PFSK-1 (cell line): ENCODE measurements around the gene CTRB1.

Experiments
- FOXP2 ChIP-seq: optimal IDR thresholded peaks from 2 replicates; pipeline ENCODE3; 2011; ENCODE audit warnings: borderline replicate concordance, control low read depth, inconsistent platforms; ENCODE audit not compliant: insufficient read depth; ENCODE audit errors: extremely low read length, extremely low read depth
- POLR2AphosphoS5 ChIP-seq: IDR thresholded peaks from 2 replicates; pipeline ENCODE4 v1.6.1; 2012; ENCODE audit warnings: low read depth, mild to moderate bottlenecking, control low read depth, low read length, moderate library complexity
- SIN3A ChIP-seq: IDR thresholded peaks from 2 replicates; pipeline ENCODE4 v1.6.1; 2012; ENCODE audit warnings: mild to moderate bottlenecking, low read length, moderate library complexity, borderline replicate concordance; ENCODE audit not compliant: insufficient read depth
- TAF1 ChIP-seq: IDR thresholded peaks from 2 replicates; pipeline ENCODE4 v1.6.1; 2012; ENCODE audit warnings: low read length, control low read depth, borderline replicate concordance; ENCODE audit not compliant: insufficient read depth
- TF ChIP-seq, protein P1 (sequence below), 2 experiments: IDR thresholded peaks; 2 replicates each; pipeline versions ENCODE4 v1.6.1 to v1.8.0; 2011 to 2012; ENCODE audit warnings: low read depth in 2 of 2, low read length in 2 of 2, control low read depth in 1 of 2, inconsistent platforms in 1 of 2, mild to moderate bottlenecking in 1 of 2, moderate library complexity in 1 of 2; ENCODE audit not compliant: insufficient read depth in 1 of 2

DNA sequence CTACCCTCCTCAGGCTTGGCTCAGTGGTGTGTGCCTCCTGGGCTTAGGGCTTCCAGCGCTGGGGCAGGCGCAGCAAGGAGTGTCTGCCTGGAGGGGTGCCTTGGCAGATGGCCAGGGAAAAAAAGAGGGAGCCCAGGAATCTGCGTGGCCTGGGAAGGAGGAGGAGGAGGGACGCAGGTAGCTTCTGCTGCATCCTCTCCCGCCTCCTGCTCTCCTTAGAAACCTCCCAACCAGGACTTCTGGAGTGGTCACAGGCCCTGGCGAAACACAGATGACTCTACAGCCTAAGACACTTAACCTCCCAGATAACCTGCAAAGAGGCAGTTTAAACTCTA is 40.0 kb downstream of the CTRB1 start:
- TF ChIP-seq, protein P1, sequence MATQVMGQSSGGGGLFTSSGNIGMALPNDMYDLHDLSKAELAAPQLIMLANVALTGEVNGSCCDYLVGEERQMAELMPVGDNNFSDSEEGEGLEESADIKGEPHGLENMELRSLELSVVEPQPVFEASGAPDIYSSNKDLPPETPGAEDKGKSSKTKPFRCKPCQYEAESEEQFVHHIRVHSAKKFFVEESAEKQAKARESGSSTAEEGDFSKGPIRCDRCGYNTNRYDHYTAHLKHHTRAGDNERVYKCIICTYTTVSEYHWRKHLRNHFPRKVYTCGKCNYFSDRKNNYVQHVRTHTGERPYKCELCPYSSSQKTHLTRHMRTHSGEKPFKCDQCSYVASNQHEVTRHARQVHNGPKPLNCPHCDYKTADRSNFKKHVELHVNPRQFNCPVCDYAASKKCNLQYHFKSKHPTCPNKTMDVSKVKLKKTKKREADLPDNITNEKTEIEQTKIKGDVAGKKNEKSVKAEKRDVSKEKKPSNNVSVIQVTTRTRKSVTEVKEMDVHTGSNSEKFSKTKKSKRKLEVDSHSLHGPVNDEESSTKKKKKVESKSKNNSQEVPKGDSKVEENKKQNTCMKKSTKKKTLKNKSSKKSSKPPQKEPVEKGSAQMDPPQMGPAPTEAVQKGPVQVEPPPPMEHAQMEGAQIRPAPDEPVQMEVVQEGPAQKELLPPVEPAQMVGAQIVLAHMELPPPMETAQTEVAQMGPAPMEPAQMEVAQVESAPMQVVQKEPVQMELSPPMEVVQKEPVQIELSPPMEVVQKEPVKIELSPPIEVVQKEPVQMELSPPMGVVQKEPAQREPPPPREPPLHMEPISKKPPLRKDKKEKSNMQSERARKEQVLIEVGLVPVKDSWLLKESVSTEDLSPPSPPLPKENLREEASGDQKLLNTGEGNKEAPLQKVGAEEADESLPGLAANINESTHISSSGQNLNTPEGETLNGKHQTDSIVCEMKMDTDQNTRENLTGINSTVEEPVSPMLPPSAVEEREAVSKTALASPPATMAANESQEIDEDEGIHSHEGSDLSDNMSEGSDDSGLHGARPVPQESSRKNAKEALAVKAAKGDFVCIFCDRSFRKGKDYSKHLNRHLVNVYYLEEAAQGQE (IDR thresholded peaks at IDR 0.05; ENCODE audit: insufficient read depth in 1 of 2, low read depth in 2 of 2, low read length in 2 of 2): no peak
- TF ChIP-seq POLR2AphosphoS5: no peak
- TF ChIP-seq SIN3A: no peak
- TF ChIP-seq TAF1: no peak
- TF ChIP-seq FOXP2: no peak
